BJ (cell line): ENCODE measurements around the gene RAB9A. TPM values are rescaled to one million over a fixed set of nuclear protein-coding genes. Genes with fewer than 3 reads are reported as not detected.

Source experiments
- CTCF ChIA-PET: fragments of 350-600 bp; formaldehyde crosslinking; extraction: SDS; loops from one replicate; lab custom pipeline; 2021; ENCODE audit warnings: antibody characterized with exemption, inconsistent platforms; lab: Yijun Ruan, JAX
- POLR2A ChIA-PET: fragments of 300-600 bp; sonication (Branson Sonifier 250); formaldehyde crosslinking; extraction: SDS; loops from one replicate; lab custom pipeline; 2021; ENCODE audit warnings: antibody characterized with exemption; lab: Charles Lee
- DNase-seq: peaks from one replicate; pipeline ENCODE4 v3.0.0-alpha.2; 2011; ENCODE audit warnings: low read depth
- H3K27me3 ChIP-seq: 2 replicates; pipeline ENCODE4 v1.6.0; 2011; ENCODE audit warnings: low read length; ENCODE audit not compliant: control insufficient read depth, insufficient read depth
- H3K36me3 ChIP-seq: 2 replicates; pipeline ENCODE4 v1.5.1; 2011; ENCODE audit warnings: low read length; ENCODE audit not compliant: control insufficient read depth, insufficient read depth
- H3K4me3 ChIP-seq: 2 replicates; pipeline ENCODE4 v1.5.1; 2011; ENCODE audit warnings: low read depth, mild to moderate bottlenecking, control low read depth, low read length
- polyA plus RNA-seq: library from polyadenylated mRNA; depleted of rRNA; stranded (reverse); fragments of >200 nt; gene quantifications from 2 replicates; pipeline ENCODE4 v1.2.3, GENCODE V29; 2011
- TF ChIP-seq, protein P1 (sequence below): IDR thresholded peaks from 2 replicates; pipeline ENCODE4 v1.5.1; 2011; ENCODE audit warnings: low read depth, mild to moderate bottlenecking, control low read depth, inconsistent platforms, low read length, moderate library complexity; ENCODE audit not compliant: insufficient read depth

RAB9A gene
- polyA plus RNA-seq, 1 experiment = 9.8 TPM

DNA sequence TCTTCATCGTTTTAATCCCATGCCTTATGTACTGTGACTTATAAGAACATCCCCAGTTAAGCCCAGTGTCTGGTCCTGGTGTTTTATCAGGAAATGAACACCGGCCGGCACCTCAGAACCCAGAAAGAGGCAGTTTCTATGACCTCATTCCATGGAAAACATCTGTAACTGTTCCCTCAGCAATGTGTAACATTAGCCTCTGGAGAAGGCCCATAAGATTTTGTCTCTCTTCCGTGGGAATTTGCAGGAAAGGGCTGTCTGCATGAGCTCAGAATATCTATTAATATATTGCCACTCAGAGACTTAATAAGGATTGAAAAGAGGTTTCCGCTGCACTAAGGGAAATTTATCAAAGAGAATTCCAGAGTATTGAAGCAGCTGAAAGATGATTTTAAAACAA is 39.1 kb upstream of the RAB9A start:
- ChIA-PET POLR2A (no interaction called here), CTCF (no interaction called here)
- H3K36me3 ChIP-seq = no peaks in the 10 kb centered on the region
- no peak for DNase-seq
- no peak overlapping the region for H3K4me3 ChIP-seq
- TF ChIP-seq, protein P1, sequence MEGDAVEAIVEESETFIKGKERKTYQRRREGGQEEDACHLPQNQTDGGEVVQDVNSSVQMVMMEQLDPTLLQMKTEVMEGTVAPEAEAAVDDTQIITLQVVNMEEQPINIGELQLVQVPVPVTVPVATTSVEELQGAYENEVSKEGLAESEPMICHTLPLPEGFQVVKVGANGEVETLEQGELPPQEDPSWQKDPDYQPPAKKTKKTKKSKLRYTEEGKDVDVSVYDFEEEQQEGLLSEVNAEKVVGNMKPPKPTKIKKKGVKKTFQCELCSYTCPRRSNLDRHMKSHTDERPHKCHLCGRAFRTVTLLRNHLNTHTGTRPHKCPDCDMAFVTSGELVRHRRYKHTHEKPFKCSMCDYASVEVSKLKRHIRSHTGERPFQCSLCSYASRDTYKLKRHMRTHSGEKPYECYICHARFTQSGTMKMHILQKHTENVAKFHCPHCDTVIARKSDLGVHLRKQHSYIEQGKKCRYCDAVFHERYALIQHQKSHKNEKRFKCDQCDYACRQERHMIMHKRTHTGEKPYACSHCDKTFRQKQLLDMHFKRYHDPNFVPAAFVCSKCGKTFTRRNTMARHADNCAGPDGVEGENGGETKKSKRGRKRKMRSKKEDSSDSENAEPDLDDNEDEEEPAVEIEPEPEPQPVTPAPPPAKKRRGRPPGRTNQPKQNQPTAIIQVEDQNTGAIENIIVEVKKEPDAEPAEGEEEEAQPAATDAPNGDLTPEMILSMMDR = no peak
- no peaks in the 10 kb centered on the region for H3K27me3 ChIP-seq

DNA sequence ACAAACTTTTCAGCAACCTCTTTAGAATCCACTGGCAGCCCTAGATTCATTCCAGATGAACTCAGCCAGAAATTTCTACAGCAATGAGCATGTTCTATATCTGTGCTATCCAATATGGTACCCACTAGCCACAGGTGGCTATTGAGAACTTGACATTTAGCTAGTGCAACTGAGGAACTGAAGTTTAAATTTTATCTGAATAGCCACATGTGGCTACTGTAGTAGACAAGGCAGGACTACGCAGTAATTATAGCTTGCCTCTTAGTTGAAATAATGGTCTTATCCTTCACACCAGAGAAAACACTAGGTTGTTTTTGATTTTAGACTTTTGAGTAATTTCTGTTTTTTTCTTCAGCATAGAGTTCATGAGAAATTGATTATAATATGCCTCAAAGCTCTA is 38.6 kb upstream of the RAB9A start:
- H3K36me3 ChIP-seq = no peaks in the 10 kb centered on the region
- H3K27me3 ChIP-seq = no peaks in the 10 kb centered on the region
- TF ChIP-seq, protein P1 = no peak
- no peak overlapping the region for H3K4me3 ChIP-seq
- POLR2A ChIA-PET = no interaction called here
- CTCF ChIA-PET = no interaction called here
- DNase-seq = no peak

DNA sequence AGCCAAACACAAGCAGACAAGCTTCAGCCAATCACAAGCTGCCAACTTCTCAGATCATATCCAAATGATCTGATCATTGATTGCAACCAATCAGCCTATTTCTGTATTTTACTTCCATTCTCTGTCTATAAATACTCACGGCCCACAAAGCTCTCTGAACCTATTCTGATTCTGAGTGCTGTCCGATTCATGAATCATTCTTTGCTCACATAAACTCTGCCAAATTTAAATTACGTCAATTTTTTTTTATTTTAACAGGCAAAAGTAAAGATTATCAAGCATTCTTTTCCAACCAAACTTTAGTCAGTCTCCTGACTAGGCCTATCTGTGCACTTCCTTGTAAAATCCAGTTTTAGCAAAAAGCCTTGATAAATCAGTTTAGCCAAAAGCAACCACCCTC is 37.8 kb upstream of the RAB9A start:
- ChIA-PET CTCF (no interaction called here), POLR2A (interaction anchor here (0.6 kb wide), 1 partner anchor 82 kb away, joined by 8 read pairs; no protein-coding TSS in a partner anchor)
- no peaks in the 10 kb centered on the region for H3K27me3 ChIP-seq
- no peaks in the 10 kb centered on the region for H3K36me3 ChIP-seq
- TF ChIP-seq, protein P1 = no peak
- H3K4me3 ChIP-seq = no peak overlapping the region
- DNase-seq = no peak

DNA sequence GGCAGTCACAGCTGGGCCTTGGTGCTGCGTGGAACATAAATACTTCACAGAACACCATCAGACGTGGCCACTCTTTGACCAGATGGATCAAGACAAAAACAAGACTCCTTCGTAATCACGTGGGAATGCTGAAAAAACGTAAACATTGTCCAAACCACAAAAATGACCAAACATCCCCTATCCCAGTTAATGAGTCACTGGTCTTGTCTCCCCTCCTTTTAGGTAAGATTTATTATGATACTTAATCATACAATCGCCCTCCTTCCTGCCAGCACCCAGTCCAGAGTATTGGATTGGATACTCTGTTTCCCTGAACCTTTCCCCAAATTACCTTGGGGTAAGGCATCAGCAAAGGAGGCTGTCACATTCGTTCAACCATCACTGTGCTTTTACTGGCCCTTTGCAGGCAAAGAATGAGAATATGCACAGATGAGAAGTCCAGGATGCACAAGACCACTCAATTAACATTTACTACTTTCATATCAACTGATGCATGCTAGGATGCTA is 36.6 kb upstream of the RAB9A start:
- H3K27me3 ChIP-seq = no peaks in the 10 kb centered on the region
- POLR2A ChIA-PET = no interaction called here
- peak; percentile 84 for DNase-seq

DNA sequence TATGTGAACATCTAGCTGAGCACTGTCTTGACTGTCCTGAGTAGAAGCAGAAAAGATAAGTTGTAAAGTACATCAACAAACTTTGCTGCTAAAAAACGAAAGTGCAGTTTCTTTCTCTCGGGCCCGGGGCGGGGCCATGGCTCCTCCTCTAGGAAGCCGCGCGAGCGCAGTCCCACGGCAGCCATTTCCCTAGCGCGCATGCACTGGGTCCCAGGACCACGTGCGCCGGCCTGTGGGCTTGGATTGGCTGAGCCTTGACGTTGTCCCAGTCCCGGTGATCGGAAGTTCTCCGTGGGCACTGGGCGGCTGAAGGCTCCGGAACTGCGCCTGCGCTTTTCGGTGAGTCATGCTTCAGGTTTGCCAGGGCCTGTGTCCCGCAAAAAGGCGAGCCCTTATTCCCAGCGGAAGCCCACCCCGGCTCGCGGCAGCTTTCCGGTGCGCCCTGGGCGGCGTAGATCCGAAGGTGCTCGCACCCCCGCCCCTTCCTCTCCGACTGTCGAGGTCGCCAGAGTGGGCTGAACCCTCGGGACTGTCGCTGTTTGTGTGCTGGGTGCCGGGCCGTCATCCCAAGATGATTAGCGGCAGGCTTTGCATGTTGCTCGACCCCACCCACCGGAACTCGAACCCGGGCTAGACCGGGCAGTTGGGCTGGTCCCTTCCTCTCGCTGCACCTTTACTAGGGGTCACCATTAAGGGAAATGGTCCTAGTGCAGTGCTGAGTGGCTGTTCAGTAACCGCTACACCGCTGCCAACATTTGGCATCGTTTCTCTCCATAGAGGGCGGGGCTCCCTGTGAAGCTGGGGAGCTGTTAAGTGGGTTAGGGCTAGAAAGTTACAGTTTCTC is 35.9 kb upstream of the RAB9A start, which contains the start of gene TCEANC:
Gene TCEANC (plus strand): TSS at position 292 of the 844 bp plus-strand sequence. CDS start 9,368 bp downstream, outside the sequence.
- DNase-seq = peak; percentile 83
- TF ChIP-seq, protein P1 = no peak
- POLR2A ChIA-PET = no interaction called here
- Histone ChIP-seq H3K4me3 (peak within 1 kb of the TSS; percentile 71), H3K36me3 (no peaks in the 10 kb centered on the region), H3K27me3 (no peaks in the 10 kb centered on the region)
- CTCF ChIA-PET = interaction anchor here (0.8 kb wide), 1 partner anchor 94 kb away, joined by 3 read pairs; no protein-coding TSS in a partner anchor

More for the DNA sequence above, 36.6 kb upstream of the RAB9A start:
- Histone ChIP-seq H3K4me3 (peak overlapping the region; percentile 48), H3K36me3 (no peaks in the 10 kb centered on the region)
- CTCF ChIA-PET = no interaction called here
- TF ChIP-seq, protein P1 = no peak
